Measurements from ENCODE around the gene PNPLA3.

PNPLA3 gene

DNA sequence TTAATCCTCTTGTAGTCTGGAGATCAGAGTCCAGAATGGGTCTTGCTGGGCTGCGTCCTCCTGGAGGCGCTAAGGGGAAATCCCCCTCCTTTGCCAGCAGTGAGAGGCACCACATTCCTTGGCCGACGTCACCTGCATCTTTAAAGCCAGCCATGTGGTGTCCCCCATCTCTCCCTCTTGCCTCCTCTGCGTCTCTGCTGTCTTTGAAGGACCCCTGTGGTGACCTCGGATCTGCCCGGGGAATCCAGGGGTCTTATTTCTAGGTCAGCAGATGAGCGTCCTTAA is 73.3 kb downstream of the PNPLA3 start:
- TF ChIP-seq, protein P1, sequence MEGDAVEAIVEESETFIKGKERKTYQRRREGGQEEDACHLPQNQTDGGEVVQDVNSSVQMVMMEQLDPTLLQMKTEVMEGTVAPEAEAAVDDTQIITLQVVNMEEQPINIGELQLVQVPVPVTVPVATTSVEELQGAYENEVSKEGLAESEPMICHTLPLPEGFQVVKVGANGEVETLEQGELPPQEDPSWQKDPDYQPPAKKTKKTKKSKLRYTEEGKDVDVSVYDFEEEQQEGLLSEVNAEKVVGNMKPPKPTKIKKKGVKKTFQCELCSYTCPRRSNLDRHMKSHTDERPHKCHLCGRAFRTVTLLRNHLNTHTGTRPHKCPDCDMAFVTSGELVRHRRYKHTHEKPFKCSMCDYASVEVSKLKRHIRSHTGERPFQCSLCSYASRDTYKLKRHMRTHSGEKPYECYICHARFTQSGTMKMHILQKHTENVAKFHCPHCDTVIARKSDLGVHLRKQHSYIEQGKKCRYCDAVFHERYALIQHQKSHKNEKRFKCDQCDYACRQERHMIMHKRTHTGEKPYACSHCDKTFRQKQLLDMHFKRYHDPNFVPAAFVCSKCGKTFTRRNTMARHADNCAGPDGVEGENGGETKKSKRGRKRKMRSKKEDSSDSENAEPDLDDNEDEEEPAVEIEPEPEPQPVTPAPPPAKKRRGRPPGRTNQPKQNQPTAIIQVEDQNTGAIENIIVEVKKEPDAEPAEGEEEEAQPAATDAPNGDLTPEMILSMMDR (IDR thresholded peaks at IDR 0.05; ENCODE audit: borderline replicate concordance, insufficient read depth, low read depth, low read length): no peak
- no peak overlapping the region for H3K4me3 ChIP-seq (ENCODE audit: low read depth, low read length)
